Hematopoietic multipotent progenitor cell treated with erythropoietin and hydrocortisone succinate and interleukin-3 and kit ligand, for 4 days (in vitro differentiated cells): ENCODE results near the gene ALLC.

Experiments
- DNase-seq: peaks from one replicate; pipeline ENCODE4 v3.0.0-alpha.2; 2015

The ALLC gene

GRCh38 chr2:3727397-3728045, 69.5 kb downstream of the ALLC start:
- no peak for DNase-seq

- DNase-seq, result peak; percentile 70
Observed at GRCh38 chr2:3728104-3729054, 70.4 kb downstream of the ALLC start.

GRCh38 chr2:3729055-3729448, 71.1 kb downstream of the ALLC start:
- DNase-seq, result no peak

GRCh38 chr2:3729786-3730185, 71.8 kb downstream of the ALLC start:
- DNase-seq, result no peak

GRCh38 chr2:3730646-3731045, 72.6 kb downstream of the ALLC start:
- DNase-seq, result no peak

- DNase-seq, result no peak
Observed at GRCh38 chr2:3731829-3732228, 73.8 kb downstream of the ALLC start.

- no peak for DNase-seq
Observed at GRCh38 chr2:3736112-3736511, 78.1 kb downstream of the ALLC start.

- no peak for DNase-seq
Observed at GRCh38 chr2:3737128-3737527, 79.1 kb downstream of the ALLC start.

- peak; percentile 71 for DNase-seq
Observed at GRCh38 chr2:3738454-3738853, 80.5 kb downstream of the ALLC start.

- DNase-seq, result no peak
Observed at GRCh38 chr2:3739313-3739712, 81.3 kb downstream of the ALLC start.

GRCh38 chr2:3741396-3741795, 83.4 kb downstream of the ALLC start:
- peak; percentile 50 for DNase-seq

GRCh38 chr2:3741867-3742602, 84.0 kb downstream of the ALLC start:
- DNase-seq, result no peak

GRCh38 chr2:3742743-3743508, 84.9 kb downstream of the ALLC start:
- no peak for DNase-seq

- no peak for DNase-seq
Observed at GRCh38 chr2:3743951-3744555, 86.1 kb downstream of the ALLC start.

- no peak for DNase-seq
Observed at GRCh38 chr2:3745920-3746319, 87.9 kb downstream of the ALLC start.

- DNase-seq, result no peak
Observed at GRCh38 chr2:3747032-3747654, 89.1 kb downstream of the ALLC start.

GRCh38 chr2:3747826-3748225, 89.8 kb downstream of the ALLC start:
- DNase-seq, result no peak

- no peak for DNase-seq
Observed at GRCh38 chr2:3749201-3749600, 91.2 kb downstream of the ALLC start.

- no peak for DNase-seq
Observed at GRCh38 chr2:3751251-3751650, 93.3 kb downstream of the ALLC start.

- peak; percentile 7 for DNase-seq
Observed at GRCh38 chr2:3751806-3752205, 93.8 kb downstream of the ALLC start.
